Measurements from ENCODE around the gene C1QA. TPM values are rescaled to one million over a fixed set of nuclear protein-coding genes. Genes with fewer than 3 reads are reported as not detected.

C1QA gene
- total RNA-seq, 1 experiment from 2014 or later: not detected

- TF ChIP-seq CTCF (conservative IDR thresholded peaks at IDR 0.05) (no peak), EZH2 (IDR thresholded peaks at IDR 0.05; ENCODE audit: low read depth) (no peak)
- CTCF ChIA-PET: no interaction called here
Measured at GRCh38 chr1:22600817-22601605, 35.4 kb upstream of the C1QA start.

GRCh38 chr1:22601610-22602009 is 34.8 kb upstream of the C1QA start:
- no TSS peak for BruUV-seq (replicated peaks)
- ChIA-PET CTCF (no interaction called here), POLR2A (ENCODE audit: unreplicated experiment) (no interaction called here)
- no peaks in the 10 kb centered on the region for H4K20me1 ChIP-seq (ENCODE audit: insufficient read depth)
- peaks cover 74% of the 10 kb centered on the region for H3K27me3 ChIP-seq (ENCODE audit: insufficient read depth, low read depth)
- H3K27ac ChIP-seq: no peak overlapping the region
- no peak overlapping the region for H3K4me3 ChIP-seq
- no peaks in the 10 kb centered on the region for H3K9me3 ChIP-seq (ENCODE audit: insufficient read depth, low read depth)
- no peaks in the 10 kb centered on the region for H3K36me3 ChIP-seq (ENCODE audit: low read depth)
- TF ChIP-seq EZH2 (IDR thresholded peaks at IDR 0.05; ENCODE audit: low read depth) (no peak), CTCF (conservative IDR thresholded peaks at IDR 0.05) (no peak)
- H3K4me2 ChIP-seq: no peak overlapping the region
- H3K9me2 ChIP-seq (ENCODE audit: insufficient read depth): no peaks in the 10 kb centered on the region
- no peaks in the 10 kb centered on the region for H3F3A ChIP-seq (ENCODE audit: insufficient read depth, low read depth)
- H3K79me2 ChIP-seq (ENCODE audit: low read depth): no peaks in the 10 kb centered on the region
- no peak for DNase-seq
- no peak overlapping the region for H2AFZ ChIP-seq
- intact Hi-C loops (cut with micrococcal nuclease; ENCODE audit: unreplicated experiment): no loop called here
- H3K4me1 ChIP-seq (replicated peaks; ENCODE audit: insufficient read depth): no peaks in the 10 kb centered on the region

More at GRCh38 chr1:22600817-22601605, 35.4 kb upstream of the C1QA start:
- Histone ChIP-seq H3K4me1 (replicated peaks; ENCODE audit: insufficient read depth) (no peaks in the 10 kb centered on the region), H3K79me2 (ENCODE audit: low read depth) (no peaks in the 10 kb centered on the region), H3K9me3 (ENCODE audit: insufficient read depth, low read depth) (no peaks in the 10 kb centered on the region), H3K4me3 (no peak overlapping the region), H3F3A (ENCODE audit: insufficient read depth, low read depth) (no peaks in the 10 kb centered on the region), H3K9me2 (ENCODE audit: insufficient read depth) (no peaks in the 10 kb centered on the region), H3K27ac (no peak overlapping the region), H3K36me3 (ENCODE audit: low read depth) (no peaks in the 10 kb centered on the region), H3K27me3 (ENCODE audit: insufficient read depth, low read depth) (peaks cover 71% of the 10 kb centered on the region), H2AFZ (no peak overlapping the region), H3K4me2 (no peak overlapping the region), H4K20me1 (ENCODE audit: insufficient read depth) (no peaks in the 10 kb centered on the region)
- POLR2A ChIA-PET (ENCODE audit: unreplicated experiment): interaction anchor here (0.5 kb wide), 1 partner anchor 458 kb away, joined by 6 read pairs; no protein-coding TSS in a partner anchor
- DNase-seq: no peak
- no TSS peak for BruUV-seq (replicated peaks)
- intact Hi-C loops (cut with micrococcal nuclease; ENCODE audit: unreplicated experiment): no loop called here

GRCh38 chr1:22602060-22602740 is 34.2 kb upstream of the C1QA start:
- no peaks in the 10 kb centered on the region for H4K20me1 ChIP-seq (ENCODE audit: insufficient read depth)
- H3K4me3 ChIP-seq: no peak overlapping the region
- H3F3A ChIP-seq (ENCODE audit: insufficient read depth, low read depth): no peaks in the 10 kb centered on the region
- ChIA-PET POLR2A (ENCODE audit: unreplicated experiment) (no interaction called here), CTCF (no interaction called here)
- H3K9me2 ChIP-seq (ENCODE audit: insufficient read depth): no peaks in the 10 kb centered on the region
- H3K79me2 ChIP-seq (ENCODE audit: low read depth): no peaks in the 10 kb centered on the region
- no peak overlapping the region for H3K27ac ChIP-seq
- peaks cover 75% of the 10 kb centered on the region for H3K27me3 ChIP-seq (ENCODE audit: insufficient read depth, low read depth)
- no peaks in the 10 kb centered on the region for H3K4me1 ChIP-seq (replicated peaks; ENCODE audit: insufficient read depth)
- intact Hi-C loops (cut with micrococcal nuclease; ENCODE audit: unreplicated experiment): no loop called here
- BruUV-seq (replicated peaks): no TSS peak
- H3K36me3 ChIP-seq (ENCODE audit: low read depth): no peaks in the 10 kb centered on the region
- no peak for DNase-seq
- TF ChIP-seq CTCF (conservative IDR thresholded peaks at IDR 0.05) (no peak), EZH2 (IDR thresholded peaks at IDR 0.05; ENCODE audit: low read depth) (no peak)
- no peaks in the 10 kb centered on the region for H3K9me3 ChIP-seq (ENCODE audit: insufficient read depth, low read depth)
- no peak overlapping the region for H2AFZ ChIP-seq
- H3K4me2 ChIP-seq: no peak overlapping the region
